GM18517 (cell line): ENCODE measurements around the gene IFNGR1.
"Not testable (repeated sequence)": the region's sequence is repeated elsewhere in the genome, so short reads cannot be mapped to it uniquely, and the experiment has no call there.

ENCODE experiments used
- ATAC-seq: cut with Tn5 transposase; IDR thresholded peaks from one replicate; pipeline ENCODE4 v1.9.1; 2021; ENCODE audit warnings: mild to moderate bottlenecking, moderate library complexity; ENCODE audit not compliant: unreplicated experiment

IFNGR1 gene

DNA sequence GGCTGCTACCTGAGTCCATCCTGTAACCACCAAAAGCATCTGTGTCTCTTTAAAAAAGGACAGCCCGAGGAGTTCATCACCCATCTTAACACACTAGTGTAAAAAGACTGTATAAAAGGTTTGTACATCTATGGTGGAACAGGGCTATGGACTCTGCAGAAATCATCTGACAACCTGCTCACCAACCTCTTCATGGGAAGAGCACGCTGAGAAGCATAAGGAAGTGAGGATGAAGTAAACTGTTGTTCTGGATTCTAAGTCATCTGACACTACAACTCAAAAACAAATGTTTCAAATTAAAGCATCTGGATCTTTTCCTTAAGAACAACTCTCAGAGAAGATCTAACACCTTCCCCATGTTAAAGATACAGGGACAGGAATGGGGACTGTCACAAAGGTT is 5.4 kb downstream of the IFNGR1 start:
- no peak for ATAC-seq

GRCh38 chr6:137213331-137213740 is 5.8 kb downstream of the IFNGR1 start:
- ATAC-seq, result no peak

DNA sequence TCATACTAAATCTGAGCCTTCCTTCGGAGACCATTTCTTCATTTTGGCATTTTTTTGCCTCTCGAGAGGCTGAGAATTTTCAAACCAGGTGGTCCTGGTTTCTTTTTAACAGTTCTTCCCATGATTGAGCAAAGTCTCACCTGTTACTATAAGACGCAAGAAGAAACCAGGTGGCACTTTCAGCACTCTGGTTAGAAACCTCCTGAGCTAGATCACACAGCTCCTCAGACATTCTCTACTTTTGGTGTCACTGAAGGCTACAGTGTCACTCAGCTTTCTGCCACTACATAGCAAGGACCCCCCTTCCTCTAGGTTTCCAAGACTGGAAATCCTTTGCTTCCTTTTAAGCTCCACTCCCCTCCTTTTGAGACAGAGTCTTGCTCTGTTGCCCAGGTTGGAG is 7.3 kb downstream of the IFNGR1 start:
- no peak for ATAC-seq

DNA sequence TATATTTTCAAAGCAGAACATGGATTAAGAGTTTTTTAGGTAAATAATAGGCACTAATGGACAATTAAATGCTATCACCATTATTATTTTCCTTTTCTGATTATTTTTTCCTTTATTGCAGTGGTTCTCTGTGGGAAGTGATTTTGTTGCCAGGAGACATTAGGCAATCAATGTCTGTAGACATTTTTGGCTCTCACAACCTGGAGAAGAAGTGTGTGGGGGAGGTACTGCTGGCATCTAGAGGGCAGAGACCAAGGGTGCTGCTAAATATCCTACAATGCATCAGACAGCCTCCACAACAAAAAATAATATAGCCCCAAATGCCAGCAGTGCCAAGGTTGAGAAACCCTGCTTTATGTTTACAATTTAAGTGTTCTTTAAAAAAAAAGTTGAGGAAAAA is 8.3 kb downstream of the IFNGR1 start:
- ATAC-seq, result no peak

DNA sequence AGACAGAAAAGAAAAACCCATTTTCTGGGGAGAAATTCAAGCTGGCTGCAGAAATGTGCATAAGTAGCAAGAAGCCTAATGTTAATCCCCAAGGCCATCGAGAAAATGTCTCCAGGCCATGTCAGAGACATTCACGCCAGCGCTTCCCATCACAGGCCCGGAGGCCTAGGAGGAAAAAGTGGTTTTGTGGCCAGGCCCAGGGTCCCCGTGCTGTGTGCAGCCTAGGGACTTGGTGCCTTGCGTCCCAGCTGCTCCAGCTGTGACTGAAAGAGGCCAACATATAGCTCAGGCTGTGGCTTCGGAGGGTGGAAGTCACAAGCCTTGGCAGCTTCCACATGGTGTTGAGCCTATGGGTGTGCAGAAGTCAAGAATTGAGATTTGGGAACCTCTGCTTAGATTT is 10.9 kb downstream of the IFNGR1 start:
- no peak for ATAC-seq

DNA sequence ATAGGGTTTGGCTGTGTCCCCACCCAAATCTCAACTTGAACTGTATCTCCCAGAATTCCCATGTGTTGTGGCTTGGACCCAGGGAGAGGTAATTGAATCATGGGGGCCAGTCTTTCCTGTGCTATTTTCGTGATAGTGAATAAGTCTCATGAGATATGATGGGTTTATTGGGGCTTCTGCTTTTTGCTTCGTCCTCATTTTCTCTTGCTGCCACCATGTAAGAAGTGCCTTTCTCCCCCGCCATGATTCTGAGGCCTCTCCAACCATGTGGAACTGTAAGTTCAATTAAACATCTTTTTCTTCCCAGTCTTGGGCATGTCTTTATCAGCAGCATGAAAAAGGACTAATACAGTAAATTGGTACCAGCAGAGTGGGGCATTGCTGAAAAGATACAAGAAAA is 11.7 kb downstream of the IFNGR1 start:
- ATAC-seq, result not testable (repeated sequence)

DNA sequence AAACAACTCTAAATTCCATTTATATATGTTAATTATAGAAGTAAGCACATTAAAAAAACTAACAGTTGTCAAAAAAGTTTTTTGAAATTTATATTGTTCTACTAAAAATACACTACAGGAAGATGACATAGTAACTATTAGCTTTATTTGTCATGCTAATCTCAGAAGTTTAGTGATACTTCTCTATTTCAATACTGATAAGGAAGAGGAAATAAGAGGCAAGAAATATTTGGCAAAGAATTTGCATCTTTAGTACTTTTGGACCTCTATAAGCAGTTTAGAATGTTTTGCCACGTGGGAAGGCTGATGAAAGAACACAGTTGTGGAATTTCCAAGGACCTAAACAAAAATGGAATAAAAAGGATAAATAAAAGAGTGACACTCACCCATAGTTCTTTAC is 12.6 kb downstream of the IFNGR1 start:
- ATAC-seq, result no peak

DNA sequence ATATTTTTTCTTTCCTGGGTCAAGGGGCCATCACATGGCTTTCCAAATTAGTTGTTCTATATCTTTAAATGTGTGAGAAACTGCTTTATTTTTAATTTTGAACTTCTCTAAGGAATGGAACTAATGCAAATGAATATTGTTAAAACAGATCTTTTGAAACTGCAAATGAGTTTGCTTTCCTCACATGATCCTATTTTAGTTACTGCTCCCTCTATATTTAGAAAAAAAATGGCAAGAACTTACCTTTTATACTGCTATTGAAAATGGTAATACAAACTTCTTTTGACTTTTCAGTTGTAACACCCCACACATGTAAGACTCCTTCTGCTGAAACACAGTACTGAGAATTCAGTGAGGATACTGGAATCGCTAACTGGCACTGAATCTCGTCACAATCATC is 15.9 kb downstream of the IFNGR1 start:
- ATAC-seq, result no peak

DNA sequence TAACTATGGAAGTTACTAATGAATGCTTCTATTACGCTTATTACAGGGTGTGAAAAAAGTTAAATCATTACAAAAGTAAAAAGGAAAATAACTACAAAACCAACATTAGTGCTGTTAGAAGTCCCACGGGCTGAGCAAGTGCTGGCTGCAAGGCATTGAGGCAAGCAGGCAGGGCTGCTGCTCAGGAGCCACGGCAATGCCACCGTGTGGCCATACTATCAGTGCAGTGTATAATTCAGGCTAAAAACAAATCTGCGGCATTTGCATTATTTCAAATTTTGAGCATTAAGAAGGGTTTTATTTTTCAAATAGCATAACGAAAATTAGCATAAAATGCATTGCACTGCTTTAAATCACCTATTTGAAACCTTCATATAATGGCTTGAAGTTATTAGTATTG is 17.1 kb downstream of the IFNGR1 start:
- ATAC-seq, result no peak

DNA sequence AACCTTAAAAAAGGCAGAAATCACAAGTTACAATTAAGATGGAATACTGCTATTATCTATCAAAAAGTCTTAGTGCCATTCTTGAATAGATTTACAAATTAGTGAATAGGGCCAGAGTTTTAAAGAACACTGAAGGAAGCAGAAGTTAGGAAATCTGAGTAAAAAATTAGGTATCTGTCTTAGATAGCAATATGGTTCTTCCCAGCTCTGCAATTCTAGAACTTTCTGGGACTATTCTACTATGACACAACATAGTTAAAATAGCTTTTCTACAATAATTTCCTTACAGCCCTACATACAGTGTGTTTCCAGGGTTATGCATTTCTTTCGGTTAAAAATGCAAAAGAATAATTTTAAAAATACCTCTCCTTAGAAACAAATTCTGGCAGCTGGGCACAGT is 18.2 kb downstream of the IFNGR1 start:
- no peak for ATAC-seq

DNA sequence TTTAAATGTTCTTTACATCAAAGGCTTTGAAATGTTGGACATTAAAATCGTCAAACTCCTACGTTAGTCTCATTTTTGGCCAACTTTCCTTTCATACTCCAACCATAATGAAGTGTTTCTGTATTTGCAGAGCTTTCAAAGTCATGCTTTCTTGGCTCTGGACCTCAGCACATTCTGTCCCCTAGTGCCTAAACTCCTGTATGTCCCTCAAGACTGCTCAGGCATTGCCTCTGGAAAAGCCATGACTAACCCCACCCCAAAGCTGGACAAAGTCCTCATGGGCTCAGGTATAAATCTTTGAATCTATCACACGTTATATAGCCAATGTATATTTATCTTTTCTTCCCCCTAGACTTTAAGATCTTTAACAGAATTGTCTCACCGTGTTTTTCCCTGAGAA is 18.9 kb downstream of the IFNGR1 start:
- ATAC-seq, result no peak

DNA sequence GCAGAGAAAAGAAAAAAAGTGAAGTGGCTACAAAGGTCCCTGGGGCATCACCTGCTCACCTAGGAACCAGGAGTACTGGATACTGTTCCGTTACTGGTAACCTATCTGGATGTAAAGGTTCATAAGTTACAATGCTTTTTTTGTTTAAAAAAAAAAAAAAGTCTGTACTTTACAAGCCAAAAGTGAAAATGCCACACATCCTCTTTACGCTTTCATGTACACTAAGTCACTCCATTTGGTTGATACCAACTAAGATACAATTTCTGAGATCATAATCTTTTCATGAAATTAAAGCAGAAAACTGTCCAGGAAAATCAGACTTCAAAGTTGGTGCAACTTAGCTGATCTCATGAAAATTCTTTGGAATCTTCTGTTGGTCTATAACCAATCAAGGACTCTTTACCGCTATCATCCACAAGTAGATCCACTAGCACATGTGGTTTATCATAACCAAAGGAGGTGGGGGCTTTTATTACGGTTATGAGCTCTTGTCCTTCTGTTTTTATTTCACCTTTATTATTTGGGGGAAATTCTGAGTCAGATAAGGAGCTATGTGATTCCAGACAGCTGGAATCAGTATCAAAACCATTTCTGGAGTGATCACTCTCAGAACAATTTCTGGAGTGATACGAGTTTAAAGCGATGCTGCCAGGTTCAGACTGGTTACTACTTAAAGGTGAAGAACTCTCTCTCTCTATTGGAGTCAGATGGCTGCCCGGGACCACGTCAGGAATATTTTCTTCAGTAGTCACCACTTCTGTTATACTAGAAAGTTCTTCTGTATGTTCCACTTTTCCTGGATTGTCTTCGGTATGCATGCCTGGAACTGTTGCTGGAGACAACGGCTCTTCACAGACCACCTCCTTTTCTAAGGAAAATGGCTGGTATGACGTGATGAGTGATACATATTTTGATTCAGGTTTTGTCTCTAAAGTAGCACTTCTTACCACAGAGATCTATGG is 21.2 kb downstream of the IFNGR1 start:
- no peak for ATAC-seq

- no peak for ATAC-seq
Observed at GRCh38 chr6:137193256-137194070, 25.7 kb downstream of the IFNGR1 start.

- ATAC-seq, result no peak
Observed at GRCh38 chr6:137192821-137193220, 26.4 kb downstream of the IFNGR1 start.

- no peak for ATAC-seq
Observed at GRCh38 chr6:137191670-137192069, 27.5 kb downstream of the IFNGR1 start.

- ATAC-seq, result no peak
Observed at GRCh38 chr6:137191236-137191635, 27.9 kb downstream of the IFNGR1 start.

DNA sequence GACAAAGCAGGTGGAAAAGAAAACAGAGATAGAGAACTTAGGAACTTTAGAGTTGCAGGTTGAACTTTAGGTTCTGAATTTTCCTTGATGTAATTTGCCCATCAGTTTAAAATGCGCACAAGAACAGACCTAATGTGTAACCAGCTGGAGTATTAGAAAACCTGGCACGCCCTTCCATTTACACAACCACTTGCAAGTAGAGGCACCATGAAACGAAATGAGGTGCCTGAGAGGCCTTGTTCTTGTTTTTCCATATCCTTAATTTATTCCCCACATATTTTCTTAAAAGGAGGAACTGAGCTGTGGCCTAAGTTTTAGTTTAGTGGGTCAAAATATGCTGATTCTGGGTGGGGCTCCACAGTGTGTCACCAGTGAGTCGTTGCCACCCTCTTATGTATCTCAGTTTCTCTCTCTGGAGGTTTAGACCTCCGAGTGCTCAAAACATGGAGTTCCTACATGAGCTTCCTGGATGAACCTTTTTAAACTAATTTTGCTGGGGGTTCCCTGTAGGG is 28.5 kb downstream of the IFNGR1 start:
- no peak for ATAC-seq

DNA sequence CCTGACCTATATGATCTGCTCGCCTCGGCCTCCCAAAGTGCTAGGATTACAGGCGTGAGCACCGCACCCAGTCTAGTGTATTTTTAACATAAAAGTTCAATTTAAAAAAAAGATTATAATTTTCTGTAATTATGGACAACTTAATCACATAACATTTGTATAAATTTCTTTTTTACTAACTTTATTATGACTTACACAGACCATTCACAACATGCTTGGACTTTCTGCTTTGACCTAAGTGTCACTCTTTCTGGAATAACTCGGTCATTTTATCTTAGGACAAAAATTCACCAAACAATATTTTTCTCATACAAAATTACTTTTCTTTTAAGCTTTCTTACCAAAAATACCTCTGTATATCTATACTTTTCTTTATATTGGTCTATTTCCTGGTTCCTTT is 30.3 kb downstream of the IFNGR1 start:
- ATAC-seq, result no peak

- ATAC-seq, result no peak
Observed at GRCh38 chr6:137185290-137185689, 33.9 kb downstream of the IFNGR1 start.

DNA sequence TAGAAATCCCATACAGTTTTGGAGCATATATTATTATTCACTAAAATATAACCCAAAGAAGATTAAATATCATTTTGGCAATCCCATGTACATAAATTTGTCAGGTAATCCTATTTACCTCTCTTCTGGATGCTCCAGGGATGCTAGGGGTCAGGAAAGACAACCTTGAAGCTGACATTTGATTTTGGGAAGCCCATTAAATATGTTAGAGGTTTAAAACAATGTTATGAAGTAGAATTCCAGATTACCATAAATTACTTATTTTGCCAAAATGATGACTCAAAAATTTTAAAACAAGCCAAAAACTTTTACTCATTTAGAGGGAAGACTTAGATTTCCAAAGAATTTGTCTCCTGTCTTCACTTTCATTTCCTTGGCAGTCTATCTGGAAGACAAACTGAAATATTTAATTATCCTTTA is 36.5 kb downstream of the IFNGR1 start:
- ATAC-seq, result no peak

DNA sequence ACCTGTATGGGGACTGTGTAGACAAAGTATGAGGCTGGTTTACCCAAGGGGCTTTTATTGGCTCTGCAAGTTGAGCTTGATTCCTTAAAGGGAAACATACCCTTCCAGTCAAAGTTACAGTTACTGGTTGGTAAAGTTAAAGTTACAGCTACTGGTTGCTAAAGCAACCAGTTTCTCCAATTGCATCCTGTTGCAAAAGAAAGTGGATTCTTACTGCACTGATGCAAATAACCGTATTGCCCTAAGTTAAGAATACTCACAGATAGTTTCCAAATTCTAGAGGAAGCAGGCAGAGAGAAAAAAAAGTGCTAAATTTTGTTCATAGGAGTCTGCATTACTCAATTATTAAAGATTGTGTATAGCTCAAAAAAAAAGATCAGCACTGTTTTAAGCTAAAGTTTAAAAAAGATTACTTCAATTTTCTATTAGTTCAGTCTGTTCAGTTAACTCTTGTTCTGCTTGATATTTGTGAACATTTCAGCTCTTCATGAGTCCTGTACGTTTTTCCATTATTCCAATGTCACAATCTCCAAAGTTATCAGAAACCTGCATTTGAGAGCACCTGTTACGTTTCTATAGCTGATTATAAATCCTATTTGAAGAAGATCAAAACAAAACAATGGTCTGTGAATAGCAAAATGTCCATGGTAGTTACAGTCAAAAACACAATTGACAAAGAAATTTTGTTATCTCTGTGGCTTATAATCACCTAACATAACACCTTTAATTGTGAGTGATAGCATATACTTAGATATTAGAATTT is 37.1 kb downstream of the IFNGR1 start:
- no peak for ATAC-seq
